ENCODE results near the gene GTF2IRD1. TPM values are rescaled to one million over a fixed set of nuclear protein-coding genes. Genes with fewer than 3 reads are reported as not detected.
"Not testable (repeated sequence)": the region's sequence is repeated elsewhere in the genome, so short reads cannot be mapped to it uniquely, and the experiment has no call there.

GTF2IRD1 gene
- total RNA-seq, 1 donor from 2014 or later, result 48.7 TPM

GRCh38 chr7:74625446-74625845 is 171.7 kb downstream of the GTF2IRD1 start:
- TF ChIP-seq CTCF (IDR thresholded peaks at IDR 0.05), result peak; percentile 53
- Mint-ChIP-seq H3K27ac (ENCODE audit: unreplicated experiment) (no peak overlapping the region), H3K4me3 (ENCODE audit: unreplicated experiment) (no peak overlapping the region), H3K9me3 (ENCODE audit: unreplicated experiment) (no peaks in the 10 kb centered on the region), H3K36me3 (ENCODE audit: unreplicated experiment) (no peaks in the 10 kb centered on the region), H3K4me1 (ENCODE audit: unreplicated experiment) (peaks cover 17% of the 10 kb centered on the region), H3K27me3 (ENCODE audit: unreplicated experiment) (no peaks in the 10 kb centered on the region)
- no peak for DNase-seq (ENCODE audit: extremely low spot score, unreplicated experiment)

- H3K4me3 Mint-ChIP-seq (ENCODE audit: unreplicated experiment), result no peak overlapping the region
- H3K27me3 Mint-ChIP-seq (ENCODE audit: unreplicated experiment), result no peaks in the 10 kb centered on the region
- peaks cover 17% of the 10 kb centered on the region for H3K4me1 Mint-ChIP-seq (ENCODE audit: unreplicated experiment)
- TF ChIP-seq CTCF (IDR thresholded peaks at IDR 0.05), result no peak
- DNase-seq (ENCODE audit: extremely low spot score, unreplicated experiment), result no peak
- H3K9me3 Mint-ChIP-seq (ENCODE audit: unreplicated experiment), result no peaks in the 10 kb centered on the region
- H3K36me3 Mint-ChIP-seq (ENCODE audit: unreplicated experiment), result no peaks in the 10 kb centered on the region
- H3K27ac Mint-ChIP-seq (ENCODE audit: unreplicated experiment), result peak overlapping the region; percentile 56
Measured at GRCh38 chr7:74627661-74628411, 174.1 kb downstream of the GTF2IRD1 start.

- Mint-ChIP-seq H3K4me3 (ENCODE audit: unreplicated experiment) (no peak overlapping the region), H3K4me1 (ENCODE audit: unreplicated experiment) (peaks cover 26% of the 10 kb centered on the region), H3K27me3 (ENCODE audit: unreplicated experiment) (no peaks in the 10 kb centered on the region), H3K9me3 (ENCODE audit: unreplicated experiment) (no peaks in the 10 kb centered on the region), H3K27ac (ENCODE audit: unreplicated experiment) (no peak overlapping the region), H3K36me3 (ENCODE audit: unreplicated experiment) (no peaks in the 10 kb centered on the region)
- no peak for TF ChIP-seq CTCF (IDR thresholded peaks at IDR 0.05)
- no peak for DNase-seq (ENCODE audit: extremely low spot score, unreplicated experiment)
Measured at GRCh38 chr7:74632505-74632904, 178.8 kb downstream of the GTF2IRD1 start.

GRCh38 chr7:74633451-74633921 is 179.8 kb downstream of the GTF2IRD1 start:
- no peaks in the 10 kb centered on the region for H3K36me3 Mint-ChIP-seq (ENCODE audit: unreplicated experiment)
- H3K27me3 Mint-ChIP-seq (ENCODE audit: unreplicated experiment), result no peaks in the 10 kb centered on the region
- DNase-seq (ENCODE audit: extremely low spot score, unreplicated experiment), result no peak
- no peak for TF ChIP-seq CTCF (IDR thresholded peaks at IDR 0.05)
- H3K27ac Mint-ChIP-seq (ENCODE audit: unreplicated experiment), result no peak overlapping the region
- H3K4me3 Mint-ChIP-seq (ENCODE audit: unreplicated experiment), result no peak overlapping the region
- H3K4me1 Mint-ChIP-seq (ENCODE audit: unreplicated experiment), result peaks cover 17% of the 10 kb centered on the region
- no peaks in the 10 kb centered on the region for H3K9me3 Mint-ChIP-seq (ENCODE audit: unreplicated experiment)

- Mint-ChIP-seq H3K27me3 (ENCODE audit: unreplicated experiment) (no peaks in the 10 kb centered on the region), H3K4me3 (ENCODE audit: unreplicated experiment) (no peak overlapping the region), H3K27ac (ENCODE audit: unreplicated experiment) (no peak overlapping the region), H3K4me1 (ENCODE audit: unreplicated experiment) (peaks cover 14% of the 10 kb centered on the region), H3K9me3 (ENCODE audit: unreplicated experiment) (no peaks in the 10 kb centered on the region), H3K36me3 (ENCODE audit: unreplicated experiment) (no peaks in the 10 kb centered on the region)
- TF ChIP-seq CTCF (IDR thresholded peaks at IDR 0.05), result no peak
- DNase-seq (ENCODE audit: extremely low spot score, unreplicated experiment), result no peak
Measured at GRCh38 chr7:74637745-74638144, 184.0 kb downstream of the GTF2IRD1 start.

- H3K4me3 Mint-ChIP-seq (ENCODE audit: unreplicated experiment); DNase-seq (ENCODE audit: extremely low spot score, unreplicated experiment); H3K27ac Mint-ChIP-seq (ENCODE audit: unreplicated experiment); H3K36me3 Mint-ChIP-seq (ENCODE audit: unreplicated experiment); H3K4me1 Mint-ChIP-seq (ENCODE audit: unreplicated experiment); H3K9me3 Mint-ChIP-seq (ENCODE audit: unreplicated experiment); H3K27me3 Mint-ChIP-seq (ENCODE audit: unreplicated experiment): not testable (repeated sequence)
Measured at GRCh38 chr7:74650055-74650454, 196.3 kb downstream of the GTF2IRD1 start.

GRCh38 chr7:74650493-74651132 is 196.9 kb downstream of the GTF2IRD1 start:
- not testable (repeated sequence) for H3K27me3 Mint-ChIP-seq (ENCODE audit: unreplicated experiment); H3K27ac Mint-ChIP-seq (ENCODE audit: unreplicated experiment); H3K4me3 Mint-ChIP-seq (ENCODE audit: unreplicated experiment)

More at GRCh38 chr7:74650493-74651132, 196.9 kb downstream of the GTF2IRD1 start:
- H3K4me1 Mint-ChIP-seq (ENCODE audit: unreplicated experiment), result peaks cover 12% of the 10 kb centered on the region
- H3K36me3 Mint-ChIP-seq (ENCODE audit: unreplicated experiment); DNase-seq (ENCODE audit: extremely low spot score, unreplicated experiment); H3K9me3 Mint-ChIP-seq (ENCODE audit: unreplicated experiment): not testable (repeated sequence)

Data from osteocyte (in vitro differentiated cells).